B cell (primary cell): ENCODE results near the gene LBR.

Source experiments
- CTCF ChIP-seq: fragments of 200-600 bp; IDR thresholded peaks from one replicate; pipeline ENCODE4 v1.8.0; 2022; ENCODE audit warnings: antibody characterized with exemption, mild to moderate bottlenecking
- EZH2 ChIP-seq: IDR thresholded peaks from 2 replicates; pipeline ENCODE4 v1.6.1; 2012; ENCODE audit warnings: borderline replicate concordance, low read depth, mild to moderate bottlenecking, moderate library complexity, low read length; ENCODE audit not compliant: insufficient read depth, poor library complexity, severe bottlenecking

GRCh38 chr1:225407755-225408154, 20.1 kb downstream of the LBR start:
- TF ChIP-seq EZH2 (no peak), CTCF (no peak)
